ENCODE measurements around the gene P2RY6. TPM values are rescaled to one million over a fixed set of nuclear protein-coding genes. Genes with fewer than 3 reads are reported as not detected.
A peak's percentile ranks its signal among the peaks of the same experiment; 100 is the strongest.

P2RY6 gene
- polyA plus RNA-seq, 2 of the 4 experiments (the other 2 are of a cell fraction) = 6.8 to 8.8 TPM

DNA sequence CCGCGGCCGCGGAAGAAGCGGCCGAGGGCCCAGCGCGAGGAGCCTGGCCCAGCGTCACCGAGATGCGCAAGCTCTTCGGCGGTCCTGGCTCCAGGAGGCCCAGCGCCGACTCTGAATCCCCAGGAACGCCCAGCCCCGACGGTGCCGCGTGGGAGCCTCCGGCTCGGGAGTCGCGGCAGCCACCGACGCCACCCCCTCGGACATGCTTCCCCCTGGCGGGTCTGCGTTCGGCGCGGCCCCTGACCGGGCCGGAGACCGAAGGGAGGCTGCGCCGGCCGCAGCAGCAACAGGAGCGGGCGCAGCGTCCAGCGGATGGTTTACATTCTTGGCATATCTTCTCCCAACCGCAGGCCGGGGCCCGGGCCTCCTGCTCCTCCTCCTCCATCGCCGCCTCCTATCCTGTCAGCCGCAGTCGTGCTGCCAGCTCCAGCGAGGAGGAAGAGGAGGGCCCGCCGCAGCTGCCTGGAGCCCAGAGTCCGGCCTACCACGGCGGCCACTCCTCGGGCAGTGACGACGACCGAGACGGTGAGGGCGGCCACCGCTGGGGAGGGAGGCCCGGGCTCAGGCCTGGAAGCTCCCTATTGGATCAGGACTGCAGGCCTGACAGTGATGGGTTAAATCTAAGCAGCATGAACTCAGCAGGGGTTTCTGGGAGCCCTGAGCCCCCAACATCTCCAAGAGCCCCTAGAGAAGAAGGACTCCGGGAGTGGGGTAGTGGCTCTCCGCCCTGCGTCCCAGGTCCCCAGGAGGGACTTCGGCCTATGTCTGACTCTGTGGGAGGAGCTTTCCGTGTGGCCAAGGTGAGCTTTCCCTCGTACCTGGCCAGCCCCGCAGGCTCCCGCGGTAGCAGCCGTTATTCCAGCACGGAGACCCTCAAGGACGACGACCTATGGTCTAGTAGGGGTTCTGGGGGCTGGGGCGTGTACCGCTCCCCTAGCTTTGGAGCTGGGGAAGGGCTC, 37.1 kb downstream of the P2RY6 start:
- 67% methylated on average over 18 of the region's 78 CpGs for WGBS (ENCODE audit: missing lambda C conversion rate)
- Histone ChIP-seq H3K4me1 (peaks cover 35% of the 10 kb centered on the region), H3K4me2 (peak overlapping the region; percentile 93), H3K9me3 (no peaks in the 10 kb centered on the region), H3K4me3 (peak overlapping the region; percentile 72), H3K27ac (peak overlapping the region; percentile 85 to 91)
- ChIA-PET CTCF (interaction anchor here (0.6 to 25.1 kb wide), 12 partner anchors 10 to 351 kb away, joined by 3 to 527 read pairs (median 37); no protein-coding TSS in a partner anchor), POLR2A (interaction anchor here (0.8 to 3.7 kb wide), 10 partner anchors 10 to 496 kb away, joined by 3 to 39 read pairs (median 4); partner anchors contain the start of gene FAM168A)
- TF ChIP-seq, protein P1, sequence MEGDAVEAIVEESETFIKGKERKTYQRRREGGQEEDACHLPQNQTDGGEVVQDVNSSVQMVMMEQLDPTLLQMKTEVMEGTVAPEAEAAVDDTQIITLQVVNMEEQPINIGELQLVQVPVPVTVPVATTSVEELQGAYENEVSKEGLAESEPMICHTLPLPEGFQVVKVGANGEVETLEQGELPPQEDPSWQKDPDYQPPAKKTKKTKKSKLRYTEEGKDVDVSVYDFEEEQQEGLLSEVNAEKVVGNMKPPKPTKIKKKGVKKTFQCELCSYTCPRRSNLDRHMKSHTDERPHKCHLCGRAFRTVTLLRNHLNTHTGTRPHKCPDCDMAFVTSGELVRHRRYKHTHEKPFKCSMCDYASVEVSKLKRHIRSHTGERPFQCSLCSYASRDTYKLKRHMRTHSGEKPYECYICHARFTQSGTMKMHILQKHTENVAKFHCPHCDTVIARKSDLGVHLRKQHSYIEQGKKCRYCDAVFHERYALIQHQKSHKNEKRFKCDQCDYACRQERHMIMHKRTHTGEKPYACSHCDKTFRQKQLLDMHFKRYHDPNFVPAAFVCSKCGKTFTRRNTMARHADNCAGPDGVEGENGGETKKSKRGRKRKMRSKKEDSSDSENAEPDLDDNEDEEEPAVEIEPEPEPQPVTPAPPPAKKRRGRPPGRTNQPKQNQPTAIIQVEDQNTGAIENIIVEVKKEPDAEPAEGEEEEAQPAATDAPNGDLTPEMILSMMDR (IDR thresholded peaks at IDR 0.05) = no peak
- TF ChIP-seq, protein P2, sequence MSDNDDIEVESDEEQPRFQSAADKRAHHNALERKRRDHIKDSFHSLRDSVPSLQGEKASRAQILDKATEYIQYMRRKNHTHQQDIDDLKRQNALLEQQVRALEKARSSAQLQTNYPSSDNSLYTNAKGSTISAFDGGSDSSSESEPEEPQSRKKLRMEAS (IDR thresholded peaks at IDR 0.05) = peak; percentile 63
- no peak for TF ChIP-seq PHF8 (IDR thresholded peaks at IDR 0.05; ENCODE audit: borderline replicate concordance, low read depth)
- TF ChIP-seq TFCP2L1 (CRISPR knock-in tag; IDR thresholded peaks at IDR 0.05) = 0 out of 2 replicates have a peak, but pooled peaks have one; percentile 47
- TF ChIP-seq, protein P3, sequence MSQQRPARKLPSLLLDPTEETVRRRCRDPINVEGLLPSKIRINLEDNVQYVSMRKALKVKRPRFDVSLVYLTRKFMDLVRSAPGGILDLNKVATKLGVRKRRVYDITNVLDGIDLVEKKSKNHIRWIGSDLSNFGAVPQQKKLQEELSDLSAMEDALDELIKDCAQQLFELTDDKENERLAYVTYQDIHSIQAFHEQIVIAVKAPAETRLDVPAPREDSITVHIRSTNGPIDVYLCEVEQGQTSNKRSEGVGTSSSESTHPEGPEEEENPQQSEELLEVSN (IDR thresholded peaks at IDR 0.05; ENCODE audit: borderline replicate concordance, low read depth) = peak; percentile 50; the same call in 1 of the 2 replicates
- peak in 1 of 2 experiments; percentile 53; a peak in 2 of 5 replicates for TF ChIP-seq JUN (IDR thresholded peaks at IDR 0.05)
- no peak for TF ChIP-seq CEBPB (IDR thresholded peaks at IDR 0.05)
- FAIRE-seq = no peak
- ATAC-seq = peak; percentile 46 to 67
- peak; percentile 84 to 88 for DNase-seq (ENCODE audit: low read depth in 1 of 2, low spot score in 1 of 2)

DNA sequence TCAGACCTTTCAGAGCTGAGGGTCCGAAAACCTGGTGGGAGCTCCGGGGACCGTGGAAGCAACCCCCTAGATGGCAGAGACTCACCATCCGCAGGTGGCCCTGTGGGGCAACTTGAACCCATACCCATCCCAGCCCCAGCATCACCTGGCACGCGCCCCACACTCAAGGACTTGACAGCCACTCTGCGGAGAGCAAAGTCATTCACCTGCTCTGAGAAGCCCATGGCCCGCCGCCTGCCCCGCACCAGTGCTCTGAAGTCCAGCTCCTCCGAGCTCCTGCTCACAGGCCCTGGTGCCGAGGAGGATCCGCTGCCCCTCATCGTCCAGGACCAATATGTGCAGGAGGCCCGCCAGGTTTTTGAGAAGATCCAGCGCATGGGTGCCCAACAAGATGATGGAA, 37.9 kb downstream of the P2RY6 start:
- Histone ChIP-seq H3K4me1 (peaks cover 42% of the 10 kb centered on the region), H3K27ac (peak overlapping the region in 1 of 2 experiments; percentile 91; a peak in 2 of 6 replicates), H3K4me2 (peak overlapping the region; percentile 93), H3K9me3 (no peaks in the 10 kb centered on the region), H3K4me3 (no peak overlapping the region)
- no peak for DNase-seq (ENCODE audit: low read depth in 1 of 2, low spot score in 1 of 2)
- ChIA-PET CTCF (interaction anchor here (0.9 to 25.1 kb wide), 6 partner anchors 17 to 51 kb away, joined by 3 to 527 read pairs (median 143); no protein-coding TSS in a partner anchor), POLR2A (interaction anchor here (0.9 to 2.1 kb wide), 2 partner anchors 17 to 20 kb away, joined by 3 to 9 read pairs; no protein-coding TSS in a partner anchor)
- ATAC-seq = no peak
- TF ChIP-seq RCOR1 (IDR thresholded peaks at IDR 0.05; ENCODE audit: low read depth, low read length) = no peak
- no peak for TF ChIP-seq MAZ (IDR thresholded peaks at IDR 0.05; ENCODE audit: borderline replicate concordance, low read depth, low read length)
- TF ChIP-seq, protein P1 (IDR thresholded peaks at IDR 0.05) = no peak
- no peak for TF ChIP-seq TP53 (CRISPR knock-in tag; IDR thresholded peaks at IDR 0.05)
- no peak for TF ChIP-seq ZC3H11A (IDR thresholded peaks at IDR 0.05)
- no peak for TF ChIP-seq HEYL (CRISPR knock-in tag; IDR thresholded peaks at IDR 0.05)
- FAIRE-seq = no peak
- WGBS (ENCODE audit: missing lambda C conversion rate) = 97% methylated on average over 15 of the region's 16 CpGs

DNA sequence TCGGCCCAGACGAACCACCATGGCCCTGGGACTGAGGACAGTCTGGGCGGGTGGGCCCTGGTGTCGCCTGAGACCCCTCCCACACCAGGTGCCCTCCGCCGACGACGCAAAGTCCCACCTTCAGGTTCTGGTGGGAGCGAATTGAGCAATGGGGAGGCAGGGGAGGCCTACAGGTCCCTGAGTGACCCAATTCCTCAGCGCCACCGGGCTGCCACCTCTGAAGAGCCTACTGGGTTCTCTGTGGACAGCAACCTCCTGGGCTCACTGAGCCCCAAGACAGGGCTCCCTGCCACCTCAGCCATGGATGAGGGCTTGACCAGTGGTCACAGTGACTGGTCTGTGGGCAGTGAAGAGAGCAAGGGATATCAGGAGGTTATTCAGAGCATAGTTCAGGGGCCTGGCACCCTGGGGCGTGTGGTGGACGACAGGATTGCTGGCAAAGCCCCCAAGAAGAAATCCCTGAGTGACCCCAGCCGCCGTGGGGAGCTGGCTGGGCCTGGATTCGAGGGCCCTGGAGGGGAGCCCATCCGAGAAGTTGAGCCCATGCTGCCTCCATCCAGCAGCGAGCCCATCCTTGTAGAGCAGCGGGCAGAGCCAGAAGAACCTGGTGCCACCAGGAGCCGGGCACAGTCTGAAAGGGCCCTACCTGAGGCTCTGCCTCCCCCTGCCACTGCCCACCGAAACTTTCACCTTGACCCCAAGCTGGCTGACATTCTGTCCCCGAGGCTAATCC, 38.7 kb downstream of the P2RY6 start:
- H3K4me3 ChIP-seq = no peak overlapping the region
- TF ChIP-seq, protein P4, sequence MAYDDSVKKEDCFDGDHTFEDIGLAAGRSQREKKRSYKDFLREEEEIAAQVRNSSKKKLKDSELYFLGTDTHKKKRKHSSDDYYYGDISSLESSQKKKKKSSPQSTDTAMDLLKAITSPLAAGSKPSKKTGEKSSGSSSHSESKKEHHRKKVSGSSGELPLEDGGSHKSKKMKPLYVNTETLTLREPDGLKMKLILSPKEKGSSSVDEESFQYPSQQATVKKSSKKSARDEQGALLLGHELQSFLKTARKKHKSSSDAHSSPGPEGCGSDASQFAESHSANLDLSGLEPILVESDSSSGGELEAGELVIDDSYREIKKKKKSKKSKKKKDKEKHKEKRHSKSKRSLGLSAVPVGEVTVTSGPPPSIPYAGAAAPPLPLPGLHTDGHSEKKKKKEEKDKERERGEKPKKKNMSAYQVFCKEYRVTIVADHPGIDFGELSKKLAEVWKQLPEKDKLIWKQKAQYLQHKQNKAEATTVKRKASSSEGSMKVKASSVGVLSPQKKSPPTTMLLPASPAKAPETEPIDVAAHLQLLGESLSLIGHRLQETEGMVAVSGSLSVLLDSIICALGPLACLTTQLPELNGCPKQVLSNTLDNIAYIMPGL (CRISPR knock-in tag; IDR thresholded peaks at IDR 0.05; ENCODE audit: borderline replicate concordance) = no peak
- TF ChIP-seq HOXA7 (CRISPR knock-in tag; IDR thresholded peaks at IDR 0.05) (no peak), NFE2L2 (conservative IDR thresholded peaks at IDR 0.05; ENCODE audit: low read length) (no peak), RFX5 (IDR thresholded peaks at IDR 0.05) (no peak), JUNB (IDR thresholded peaks at IDR 0.05) (no peak), TFCP2L1 (CRISPR knock-in tag; IDR thresholded peaks at IDR 0.05) (no peak), CHD4 (IDR thresholded peaks at IDR 0.05; ENCODE audit: borderline replicate concordance) (no peak), EHMT2 (IDR thresholded peaks at IDR 0.05; ENCODE audit: low read depth) (no peak), NR3C1 (IDR thresholded peaks at IDR 0.05) (no peak), ZC3H11A (IDR thresholded peaks at IDR 0.05) (no peak)
- TF ChIP-seq, protein P5, sequence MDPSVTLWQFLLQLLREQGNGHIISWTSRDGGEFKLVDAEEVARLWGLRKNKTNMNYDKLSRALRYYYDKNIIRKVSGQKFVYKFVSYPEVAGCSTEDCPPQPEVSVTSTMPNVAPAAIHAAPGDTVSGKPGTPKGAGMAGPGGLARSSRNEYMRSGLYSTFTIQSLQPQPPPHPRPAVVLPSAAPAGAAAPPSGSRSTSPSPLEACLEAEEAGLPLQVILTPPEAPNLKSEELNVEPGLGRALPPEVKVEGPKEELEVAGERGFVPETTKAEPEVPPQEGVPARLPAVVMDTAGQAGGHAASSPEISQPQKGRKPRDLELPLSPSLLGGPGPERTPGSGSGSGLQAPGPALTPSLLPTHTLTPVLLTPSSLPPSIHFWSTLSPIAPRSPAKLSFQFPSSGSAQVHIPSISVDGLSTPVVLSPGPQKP (IDR thresholded peaks at IDR 0.05; ENCODE audit: low read depth, low read length) = no peak
- 90% methylated on average over 20 of the region's 22 CpGs for WGBS (ENCODE audit: missing lambda C conversion rate)
- H3K27ac ChIP-seq = no peak overlapping the region
- H3K4me1 ChIP-seq = peaks cover 42% of the 10 kb centered on the region
- DNase-seq (ENCODE audit: low read depth in 1 of 2, low spot score in 1 of 2) (no peak), ATAC-seq (no peak), FAIRE-seq (no peak)
- H3K9me3 ChIP-seq = no peaks in the 10 kb centered on the region
- ChIA-PET CTCF (interaction anchor here (0.6 to 25.1 kb wide), 8 partner anchors 9 to 492 kb away, joined by 3 to 527 read pairs (median 98); no protein-coding TSS in a partner anchor), POLR2A (no interaction called here)
- no peak overlapping the region for H3K4me2 ChIP-seq
